Ectodermal cell (in vitro differentiated cells): ENCODE results near the gene SLC30A10.
"Not testable (repeated sequence)": the region's sequence is repeated elsewhere in the genome, so short reads cannot be mapped to it uniquely, and the experiment has no call there.

Experiments used
- H3K27ac ChIP-seq: 2 replicates; pipeline ENCODE4 v1.7.0; 2013; ENCODE audit warnings: mild to moderate bottlenecking, low read depth, low read length; ENCODE audit not compliant: insufficient read depth, poor library complexity, severe bottlenecking
- H3K27me3 ChIP-seq: 2 replicates; pipeline ENCODE4 v1.7.0; 2013; ENCODE audit warnings: mild to moderate bottlenecking, low read length; ENCODE audit not compliant: insufficient read depth, control insufficient read depth, poor library complexity, severe bottlenecking
- H3K36me3 ChIP-seq: one replicate; pipeline ENCODE4 v1.7.0; 2013; ENCODE audit warnings: low read length; ENCODE audit not compliant: control insufficient read depth, insufficient read depth
- H3K4me1 ChIP-seq: one replicate; pipeline ENCODE4 v1.7.0; 2013; ENCODE audit warnings: low read length; ENCODE audit not compliant: control insufficient read depth, insufficient read depth
- H3K4me3 ChIP-seq: 2 replicates; pipeline ENCODE4 v1.7.0; 2013; ENCODE audit warnings: low read depth, low read length, control low read depth; ENCODE audit not compliant: insufficient read depth
- H3K9me3 ChIP-seq: 2 replicates; pipeline ENCODE4 v1.7.0; 2013; ENCODE audit warnings: mild to moderate bottlenecking, low read length, moderate library complexity; ENCODE audit not compliant: control insufficient read depth
- WGBS, 2 experiments: methylation state at CpG; one replicate each; pipeline ENCODE4 v1.1.7; 2013; ENCODE audit warnings: missing lambda C conversion rate in 2 of 2; 5-methylcytosine and 5-hydroxymethylcytosine counted together

Gene SLC30A10

DNA sequence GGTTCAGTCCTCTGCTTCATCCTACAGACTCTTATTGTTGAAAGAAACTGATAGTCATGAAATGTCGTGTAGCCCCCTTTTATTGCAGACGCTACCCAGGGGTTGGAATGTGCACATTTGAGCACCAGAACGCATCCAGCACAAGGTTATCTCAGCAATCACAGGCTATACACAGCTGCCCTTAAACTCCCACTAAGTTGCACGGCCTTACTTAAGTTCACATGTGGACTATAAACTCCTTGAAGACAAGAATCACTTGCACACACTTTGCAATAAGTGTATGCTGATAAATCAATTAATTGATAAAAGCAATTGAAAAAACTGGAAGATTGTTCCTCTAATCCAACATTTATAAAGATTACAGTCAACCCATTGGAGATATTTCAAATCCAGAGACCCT lies 18.9 kb downstream of the SLC30A10 start:
- Histone ChIP-seq H3K36me3 (no peaks in the 10 kb centered on the region), H3K27ac (no peak overlapping the region), H3K4me1 (no peaks in the 10 kb centered on the region), H3K4me3 (no peak overlapping the region), H3K9me3 (no peaks in the 10 kb centered on the region), H3K27me3 (no peaks in the 10 kb centered on the region)
- WGBS, 2 experiments: 83 to 85% methylated on average over 4 of the region's 4 CpGs

- WGBS, 2 experiments: 92 to 98% methylated on average over 3 of the region's 3 CpGs
- Histone ChIP-seq H3K9me3 (no peaks in the 10 kb centered on the region), H3K4me3 (no peak overlapping the region), H3K36me3 (no peaks in the 10 kb centered on the region), H3K27me3 (no peaks in the 10 kb centered on the region), H3K27ac (no peak overlapping the region), H3K4me1 (no peaks in the 10 kb centered on the region)
Measured at GRCh38 chr1:219908170-219908569, 20.2 kb downstream of the SLC30A10 start.

GRCh38 chr1:219907772-219908070 lies 20.6 kb downstream of the SLC30A10 start:
- Histone ChIP-seq H3K4me1 (no peaks in the 10 kb centered on the region), H3K27ac (no peak overlapping the region), H3K4me3 (no peak overlapping the region), H3K36me3 (no peaks in the 10 kb centered on the region), H3K9me3 (no peaks in the 10 kb centered on the region), H3K27me3 (no peaks in the 10 kb centered on the region)
- WGBS, 2 experiments: 88 to 93% methylated on average over 1 of the region's 1 CpG

GRCh38 chr1:219906924-219907771 lies 21.2 kb downstream of the SLC30A10 start:
- H3K4me1 ChIP-seq: no peaks in the 10 kb centered on the region
- 91 to 95% methylated on average over 5 of the region's 5 CpGs for WGBS, 2 experiments

GRCh38 chr1:219906565-219906923 lies 21.8 kb downstream of the SLC30A10 start:
- not testable (repeated sequence) for H3K27ac ChIP-seq, H3K4me3 ChIP-seq, H3K9me3 ChIP-seq, H3K36me3 ChIP-seq, H3K27me3 ChIP-seq, H3K4me1 ChIP-seq
- 93 to 95% methylated on average over 8 of the region's 8 CpGs for WGBS, 2 experiments

More at GRCh38 chr1:219906924-219907771, 21.2 kb downstream of the SLC30A10 start:
- Histone ChIP-seq H3K36me3 (no peaks in the 10 kb centered on the region), H3K27me3 (no peaks in the 10 kb centered on the region), H3K9me3 (no peaks in the 10 kb centered on the region), H3K27ac (no peak overlapping the region), H3K4me3 (no peak overlapping the region)

GRCh38 chr1:219905524-219905923 lies 22.8 kb downstream of the SLC30A10 start:
- H3K27me3 ChIP-seq: no peaks in the 10 kb centered on the region
- H3K36me3 ChIP-seq: no peaks in the 10 kb centered on the region
- H3K9me3 ChIP-seq: no peaks in the 10 kb centered on the region
- no peak overlapping the region for H3K4me3 ChIP-seq
- no peak overlapping the region for H3K27ac ChIP-seq
- no peaks in the 10 kb centered on the region for H3K4me1 ChIP-seq
- 90 to 93% methylated on average over 4 of the region's 4 CpGs for WGBS, 2 experiments

- 71% methylated on average over 2 of the region's 2 CpGs for WGBS, 2 experiments
- H3K9me3 ChIP-seq: no peaks in the 10 kb centered on the region
- no peaks in the 10 kb centered on the region for H3K36me3 ChIP-seq
- H3K4me1 ChIP-seq: no peaks in the 10 kb centered on the region
- H3K4me3 ChIP-seq: no peak overlapping the region
- H3K27me3 ChIP-seq: no peaks in the 10 kb centered on the region
- H3K27ac ChIP-seq: no peak overlapping the region
Measured at GRCh38 chr1:219904934-219905333, 23.4 kb downstream of the SLC30A10 start.

DNA sequence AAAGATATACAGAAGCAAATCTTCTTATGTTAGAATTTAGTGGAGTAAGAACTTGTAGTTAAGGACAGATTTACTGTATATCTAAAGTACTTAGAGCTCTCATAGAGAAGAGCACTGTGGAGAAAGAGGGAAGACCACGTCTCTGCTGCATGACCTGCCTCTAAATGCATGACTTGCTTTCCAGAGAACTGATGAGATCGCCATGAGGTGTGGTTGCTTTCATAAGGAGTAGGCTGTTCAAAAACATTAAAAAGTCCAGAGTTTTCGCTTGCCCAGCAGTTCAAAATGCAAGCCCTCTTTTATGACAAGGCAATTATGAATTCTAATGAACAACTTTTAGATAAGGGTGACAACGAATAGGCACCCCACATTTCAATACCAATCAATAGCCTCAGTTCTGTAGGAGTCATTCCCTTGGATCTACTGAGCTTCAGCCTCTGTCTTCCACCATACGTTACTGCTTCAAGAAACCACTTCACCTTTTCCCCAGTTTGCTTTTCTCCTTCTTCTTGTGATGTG lies 24.9 kb downstream of the SLC30A10 start:
- Histone ChIP-seq H3K36me3 (no peaks in the 10 kb centered on the region), H3K27me3 (no peaks in the 10 kb centered on the region), H3K9me3 (no peaks in the 10 kb centered on the region), H3K27ac (no peak overlapping the region), H3K4me1 (no peaks in the 10 kb centered on the region), H3K4me3 (no peak overlapping the region)
- WGBS, 2 experiments: 89 to 94% methylated on average over 5 of the region's 5 CpGs

- Histone ChIP-seq H3K36me3 (no peaks in the 10 kb centered on the region), H3K27me3 (no peaks in the 10 kb centered on the region), H3K4me1 (no peaks in the 10 kb centered on the region), H3K4me3 (no peak overlapping the region), H3K27ac (no peak overlapping the region), H3K9me3 (no peaks in the 10 kb centered on the region)
- 91 to 92% methylated on average over 4 of the region's 4 CpGs for WGBS, 2 experiments
Measured at GRCh38 chr1:219902951-219903350, 25.4 kb downstream of the SLC30A10 start.

DNA sequence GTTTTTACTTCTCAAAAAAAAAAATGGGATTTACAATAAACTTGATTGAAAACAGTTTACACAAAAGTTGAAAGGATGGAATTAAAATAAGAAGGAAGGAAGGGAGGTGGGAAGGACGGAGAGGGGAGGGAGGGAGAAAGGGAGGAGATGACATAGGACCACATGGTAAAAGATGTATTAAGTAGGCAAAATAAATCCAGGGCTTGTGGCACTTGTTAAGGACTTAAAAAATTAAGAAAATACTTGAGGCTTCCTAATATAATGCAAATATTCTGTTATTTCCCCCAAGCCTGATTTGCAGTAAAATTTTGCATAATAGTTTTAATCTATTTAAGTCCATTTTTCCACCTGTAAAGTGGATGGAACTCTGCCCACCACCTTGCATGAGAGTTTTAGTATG lies 27.5 kb downstream of the SLC30A10 start:
- Histone ChIP-seq H3K27me3 (no peaks in the 10 kb centered on the region), H3K4me3 (no peak overlapping the region), H3K27ac (no peak overlapping the region), H3K9me3 (no peaks in the 10 kb centered on the region), H3K4me1 (no peaks in the 10 kb centered on the region), H3K36me3 (no peaks in the 10 kb centered on the region)
- no CpG with 5 or more reads among the region's 1 CpG for WGBS, 2 experiments
